ENCODE data around the gene MEI4.
"Not testable (repeated sequence)": the region's sequence is repeated elsewhere in the genome, so short reads cannot be mapped to it uniquely, and the experiment has no call there.

MEI4 gene

DNA sequence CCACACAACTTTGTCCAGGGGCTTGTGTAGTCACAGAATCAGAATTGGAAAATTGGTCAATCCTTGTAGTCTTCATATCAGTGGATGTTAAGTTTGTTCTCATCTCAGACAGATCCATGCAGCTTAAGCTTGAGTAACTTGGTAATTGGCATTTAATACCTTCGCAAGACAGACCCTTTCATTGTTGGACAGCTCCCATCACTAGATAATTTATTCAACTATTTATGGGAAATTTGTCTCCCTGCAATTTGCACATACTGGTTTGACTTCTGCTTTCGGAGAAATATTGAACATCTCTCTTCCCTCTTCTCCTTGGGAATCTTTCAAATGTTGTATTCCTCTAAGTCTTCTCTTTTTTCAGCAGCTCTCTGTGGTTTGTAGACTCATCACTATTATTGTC lies 17.1 kb downstream of the MEI4 start:
- no peak for TF ChIP-seq Cebpa-rat (IDR thresholded peaks at IDR 0.05)
- H3K9ac ChIP-seq = no peak overlapping the region
- H4K20me1 ChIP-seq = no peaks in the 10 kb centered on the region
- H3K4me1 ChIP-seq = no peaks in the 10 kb centered on the region
- no peaks in the 10 kb centered on the region for H3K27me3 ChIP-seq
- H3K36me3 ChIP-seq = no peaks in the 10 kb centered on the region
- H3K9me3 ChIP-seq = no peaks in the 10 kb centered on the region
- no peak overlapping the region for H3K27ac ChIP-seq
- H3K4me3 ChIP-seq = no peak overlapping the region
- H3K4me2 ChIP-seq = no peak overlapping the region

DNA sequence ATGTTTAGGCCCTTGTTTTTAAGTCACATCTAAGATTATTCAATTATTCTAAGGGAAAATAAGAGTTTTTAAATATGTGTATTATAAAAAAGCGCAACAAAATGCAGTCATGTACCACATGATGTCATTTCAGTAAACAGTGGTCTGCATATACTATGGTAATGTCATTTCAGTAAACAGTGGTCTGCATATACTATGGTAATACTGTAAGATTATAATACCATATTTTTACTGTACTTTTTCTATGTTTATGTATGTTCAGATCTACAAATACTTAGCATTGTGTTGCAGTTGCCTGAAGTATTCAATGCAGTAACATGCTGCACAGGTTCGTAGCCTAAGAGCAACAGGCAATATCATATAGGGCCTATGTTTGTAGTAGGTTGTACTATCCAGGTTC lies 21.4 kb downstream of the MEI4 start:
- Histone ChIP-seq H3K4me2 (no peak overlapping the region), H3K36me3 (no peaks in the 10 kb centered on the region), H3K27me3 (no peaks in the 10 kb centered on the region), H4K20me1 (no peaks in the 10 kb centered on the region), H3K4me3 (no peak overlapping the region), H3K9me3 (no peaks in the 10 kb centered on the region), H3K9ac (no peak overlapping the region), H3K4me1 (no peaks in the 10 kb centered on the region), H3K27ac (no peak overlapping the region)
- no peak for TF ChIP-seq Cebpa-rat (IDR thresholded peaks at IDR 0.05)

GRCh38 chr6:77678048-77678447 lies 25.2 kb downstream of the MEI4 start:
- no peaks in the 10 kb centered on the region for H3K27me3 ChIP-seq
- peak; percentile 60; the same call in 1 of the 2 replicates for TF ChIP-seq Cebpa-rat (IDR thresholded peaks at IDR 0.05)
- H3K4me2 ChIP-seq = no peak overlapping the region
- no peak overlapping the region for H3K4me3 ChIP-seq
- H3K9ac ChIP-seq = no peak overlapping the region
- no peaks in the 10 kb centered on the region for H4K20me1 ChIP-seq
- H3K36me3 ChIP-seq = no peaks in the 10 kb centered on the region
- H3K4me1 ChIP-seq = no peaks in the 10 kb centered on the region
- no peaks in the 10 kb centered on the region for H3K9me3 ChIP-seq
- no peak overlapping the region for H3K27ac ChIP-seq

GRCh38 chr6:77683515-77683914 lies 30.7 kb downstream of the MEI4 start:
- Histone ChIP-seq H3K27ac (no peak overlapping the region), H4K20me1 (no peaks in the 10 kb centered on the region), H3K9ac (no peak overlapping the region), H3K36me3 (no peaks in the 10 kb centered on the region), H3K4me1 (no peaks in the 10 kb centered on the region), H3K4me3 (no peak overlapping the region), H3K9me3 (no peaks in the 10 kb centered on the region), H3K4me2 (no peak overlapping the region), H3K27me3 (no peaks in the 10 kb centered on the region)
- no peak for TF ChIP-seq Cebpa-rat (IDR thresholded peaks at IDR 0.05)

DNA sequence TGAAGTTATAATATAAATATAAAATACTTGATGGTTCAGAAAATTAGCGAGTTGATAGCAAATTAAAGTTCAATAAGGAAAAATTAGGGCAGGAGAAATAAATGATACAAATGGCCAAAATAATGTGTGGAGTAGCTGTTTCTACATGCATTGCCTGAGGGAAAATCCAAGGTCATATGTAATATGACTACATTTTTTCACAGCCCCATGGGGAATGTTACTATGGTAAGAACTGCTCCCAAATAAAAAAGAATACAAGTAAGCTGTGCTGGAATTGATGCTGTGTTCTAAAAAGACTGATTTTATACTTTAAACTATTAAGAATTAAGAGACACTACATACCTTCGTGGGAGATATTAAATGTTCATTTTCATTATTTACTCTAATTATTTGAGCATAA lies 34.1 kb downstream of the MEI4 start:
- Histone ChIP-seq H3K4me2 (no peak overlapping the region), H3K4me1 (no peaks in the 10 kb centered on the region), H3K4me3 (no peak overlapping the region), H3K9ac (no peak overlapping the region), H3K27me3 (no peaks in the 10 kb centered on the region), H3K36me3 (no peaks in the 10 kb centered on the region), H3K9me3 (no peaks in the 10 kb centered on the region), H4K20me1 (no peaks in the 10 kb centered on the region), H3K27ac (no peak overlapping the region)
- TF ChIP-seq Cebpa-rat (IDR thresholded peaks at IDR 0.05) = no peak

DNA sequence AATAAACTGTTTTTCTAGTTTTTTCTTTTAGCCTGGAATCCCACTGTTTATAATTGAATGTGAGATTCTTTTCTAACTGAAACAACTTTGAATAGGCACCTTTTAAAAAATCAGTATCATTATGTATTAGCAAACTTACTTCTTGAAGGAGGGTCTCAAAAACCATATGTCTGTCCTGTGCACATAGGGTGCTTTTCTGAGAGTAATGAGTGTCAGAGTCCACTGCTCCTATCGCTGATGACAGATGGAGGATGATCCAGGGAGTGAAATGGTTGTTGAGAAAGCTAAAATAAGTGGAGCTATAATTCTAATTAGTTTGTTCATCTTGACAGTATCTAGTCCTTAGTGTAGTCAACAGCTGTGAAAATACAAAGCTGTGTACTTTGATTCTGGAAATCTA lies 35.8 kb downstream of the MEI4 start:
- Histone ChIP-seq H3K4me1 (no peaks in the 10 kb centered on the region), H3K9ac (no peak overlapping the region), H3K4me3 (no peak overlapping the region), H3K27me3 (no peaks in the 10 kb centered on the region), H3K36me3 (no peaks in the 10 kb centered on the region), H3K9me3 (no peaks in the 10 kb centered on the region), H3K4me2 (no peak overlapping the region), H3K27ac (no peak overlapping the region), H4K20me1 (no peaks in the 10 kb centered on the region)
- no peak for TF ChIP-seq Cebpa-rat (IDR thresholded peaks at IDR 0.05)

DNA sequence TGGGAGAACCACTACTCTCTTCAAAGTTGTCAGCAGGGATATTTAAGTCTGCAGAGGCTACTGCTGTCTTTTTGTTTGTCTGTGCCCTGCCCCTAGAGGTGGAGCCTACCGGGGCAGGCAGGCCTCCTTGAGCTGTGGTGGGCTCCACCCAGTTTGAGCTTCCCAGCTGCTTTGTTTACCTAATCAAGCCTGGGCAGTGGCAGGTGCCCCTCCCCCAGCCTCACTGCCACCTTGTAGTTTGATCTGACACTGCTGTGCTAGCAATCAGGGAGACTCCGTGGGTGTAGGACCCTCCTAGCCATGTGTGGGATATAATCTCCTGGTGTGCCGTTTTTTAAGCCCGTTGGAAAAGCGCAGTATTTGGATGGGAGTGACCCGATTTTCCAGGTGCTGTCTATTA lies 47.3 kb downstream of the MEI4 start:
- H3K9me3 ChIP-seq, H3K4me1 ChIP-seq, H4K20me1 ChIP-seq, H3K4me3 ChIP-seq, H3K27me3 ChIP-seq, H3K4me2 ChIP-seq, H3K36me3 ChIP-seq, H3K9ac ChIP-seq, H3K27ac ChIP-seq: not testable (repeated sequence)

- no peak overlapping the region for H3K27ac ChIP-seq
- no peaks in the 10 kb centered on the region for H3K27me3 ChIP-seq
- H3K9ac ChIP-seq = no peak overlapping the region
- no peaks in the 10 kb centered on the region for H3K36me3 ChIP-seq
- peaks cover 11% of the 10 kb centered on the region for H3K9me3 ChIP-seq
- TF ChIP-seq Cebpa-rat (IDR thresholded peaks at IDR 0.05) = no peak
- no peaks in the 10 kb centered on the region for H4K20me1 ChIP-seq
- no peaks in the 10 kb centered on the region for H3K4me1 ChIP-seq
- no peak overlapping the region for H3K4me2 ChIP-seq
- no peak overlapping the region for H3K4me3 ChIP-seq
Measured at GRCh38 chr6:77707603-77708002, 54.8 kb downstream of the MEI4 start.

DNA sequence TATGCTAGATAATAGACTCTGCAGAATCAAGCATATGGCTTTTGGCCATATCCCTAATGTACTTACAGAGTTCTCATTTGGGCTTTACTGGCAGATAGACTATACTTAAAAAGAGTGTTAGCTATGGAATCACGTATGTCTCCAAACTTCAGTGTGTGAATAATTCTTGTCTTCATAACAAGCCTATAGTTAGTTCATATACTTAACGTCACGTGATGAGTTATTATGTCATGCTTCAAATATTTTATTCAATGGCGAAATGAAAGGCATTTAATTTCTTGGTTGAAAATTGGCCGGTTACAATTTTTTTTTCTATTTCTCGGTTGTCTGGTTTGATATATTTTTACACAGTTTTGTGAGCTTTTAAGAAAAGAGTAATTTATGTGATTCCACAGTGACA lies 62.7 kb downstream of the MEI4 start:
- Histone ChIP-seq H3K27me3 (no peaks in the 10 kb centered on the region), H3K4me3 (no peak overlapping the region), H3K4me2 (no peak overlapping the region), H3K9ac (no peak overlapping the region), H3K36me3 (no peaks in the 10 kb centered on the region), H3K27ac (no peak overlapping the region), H4K20me1 (no peaks in the 10 kb centered on the region), H3K9me3 (no peaks in the 10 kb centered on the region), H3K4me1 (no peaks in the 10 kb centered on the region)
- TF ChIP-seq Cebpa-rat (IDR thresholded peaks at IDR 0.05) = no peak

DNA sequence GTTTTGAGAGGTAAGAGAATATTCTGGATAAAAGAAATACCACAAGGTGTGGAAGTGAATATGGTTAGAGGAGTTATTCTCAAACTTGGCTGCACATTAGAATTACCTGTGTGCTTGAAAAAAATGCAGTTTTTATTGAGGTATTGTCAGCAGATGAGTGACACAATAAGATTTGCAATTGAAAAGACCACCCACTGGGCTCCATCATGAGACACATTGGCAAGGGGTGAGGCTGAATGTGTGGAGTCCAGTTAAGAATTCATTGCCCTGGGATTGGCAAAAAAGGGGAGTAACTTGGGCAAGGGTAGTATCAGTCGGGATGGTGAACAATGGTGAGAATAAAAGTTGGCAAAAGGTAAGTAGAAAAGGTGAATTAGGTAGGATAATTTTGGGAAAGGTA lies 63.5 kb downstream of the MEI4 start:
- Histone ChIP-seq H3K4me3 (no peak overlapping the region), H3K27ac (no peak overlapping the region), H3K4me2 (no peak overlapping the region), H4K20me1 (no peaks in the 10 kb centered on the region), H3K27me3 (no peaks in the 10 kb centered on the region), H3K4me1 (no peaks in the 10 kb centered on the region), H3K36me3 (no peaks in the 10 kb centered on the region), H3K9ac (no peak overlapping the region), H3K9me3 (no peaks in the 10 kb centered on the region)
- no peak for TF ChIP-seq Cebpa-rat (IDR thresholded peaks at IDR 0.05)

DNA sequence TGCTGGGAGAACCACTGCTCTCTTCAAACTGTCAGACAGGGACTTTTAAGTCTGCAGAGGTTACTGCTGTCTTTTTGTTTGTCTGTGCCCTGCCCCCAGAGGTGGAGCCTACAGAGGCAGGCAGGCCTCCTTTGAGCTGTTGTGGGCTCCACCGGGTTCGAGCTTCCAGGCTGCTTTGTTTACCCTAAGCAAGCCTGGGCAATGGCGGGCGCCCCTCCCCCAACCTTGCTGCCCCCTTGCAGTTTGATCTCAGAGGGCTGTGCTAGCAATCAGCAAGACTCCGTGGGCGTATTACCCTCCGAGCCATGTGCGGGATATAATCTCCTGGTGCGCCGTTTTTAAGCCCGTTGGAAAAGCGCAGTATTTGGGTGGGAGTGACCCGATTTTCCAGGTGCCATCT lies 83.2 kb downstream of the MEI4 start:
- H3K4me2 ChIP-seq, H3K27ac ChIP-seq, H3K9me3 ChIP-seq, H4K20me1 ChIP-seq, H3K9ac ChIP-seq, H3K4me1 ChIP-seq, H3K36me3 ChIP-seq, H3K27me3 ChIP-seq, H3K4me3 ChIP-seq: not testable (repeated sequence)

Measured in BLaER1 (cell line).